ENCODE results near the gene FRMPD1. TPM values are rescaled to one million over a fixed set of nuclear protein-coding genes. Genes with fewer than 3 reads are reported as not detected.

Gene FRMPD1
- total and polyA plus RNA-seq, 11 donors = 0.03 to 1.9 (median 0.75) TPM

DNA sequence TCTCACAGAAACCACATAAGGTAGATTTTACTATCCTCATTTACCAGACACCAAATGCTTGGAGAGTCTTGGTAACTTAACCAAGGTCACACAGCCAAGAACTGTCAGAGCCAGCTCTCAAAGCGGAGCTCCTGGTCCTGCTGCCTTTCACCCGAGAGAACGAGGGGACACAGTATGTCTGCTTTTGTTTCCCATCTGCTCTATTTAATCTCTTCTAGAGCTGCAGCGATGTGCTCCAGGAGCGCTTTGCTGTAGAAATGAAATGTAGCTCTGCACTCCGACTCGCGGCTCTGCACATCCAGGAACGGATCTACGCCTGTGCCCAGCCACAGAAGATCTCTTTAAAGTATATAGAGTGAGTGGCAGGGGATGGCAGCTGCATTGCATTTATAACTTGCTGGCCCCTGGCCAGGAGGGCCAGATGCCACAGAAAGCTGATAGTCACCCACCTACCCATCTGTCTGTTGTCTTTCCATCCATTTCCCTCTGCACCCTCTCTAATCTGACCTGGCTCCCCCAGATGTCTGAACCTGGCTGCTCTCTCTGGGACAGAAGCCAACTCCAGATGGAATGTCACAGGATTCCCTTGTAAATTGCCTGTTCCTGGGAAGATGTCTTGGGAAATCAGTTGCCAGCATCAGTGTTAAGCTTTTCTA, 81.5 kb downstream of the FRMPD1 start:
- H3K9me3 ChIP-seq = no peaks in the 10 kb centered on the region
- DNase-seq (no peak), ATAC-seq (no peak)
- H3K4me3 ChIP-seq = no peak overlapping the region
- peaks cover 0 to 8% (median 0%) of the 10 kb centered on the region in 9 donors for H3K27me3 ChIP-seq
- WGBS, 4 donors = 57 to 77% (median 62%) methylated on average over 10 of the region's 10 CpGs
- no peaks in the 10 kb centered on the region for H3K4me1 ChIP-seq
- H3K27ac ChIP-seq = no peak overlapping the region
- intact Hi-C loops (cut with DNase I) = no loop called here
- no peaks in the 10 kb centered on the region for H3K36me3 ChIP-seq
- no peak for TF ChIP-seq POLR2A (IDR thresholded peaks at IDR 0.05)
- TF ChIP-seq, protein P1, sequence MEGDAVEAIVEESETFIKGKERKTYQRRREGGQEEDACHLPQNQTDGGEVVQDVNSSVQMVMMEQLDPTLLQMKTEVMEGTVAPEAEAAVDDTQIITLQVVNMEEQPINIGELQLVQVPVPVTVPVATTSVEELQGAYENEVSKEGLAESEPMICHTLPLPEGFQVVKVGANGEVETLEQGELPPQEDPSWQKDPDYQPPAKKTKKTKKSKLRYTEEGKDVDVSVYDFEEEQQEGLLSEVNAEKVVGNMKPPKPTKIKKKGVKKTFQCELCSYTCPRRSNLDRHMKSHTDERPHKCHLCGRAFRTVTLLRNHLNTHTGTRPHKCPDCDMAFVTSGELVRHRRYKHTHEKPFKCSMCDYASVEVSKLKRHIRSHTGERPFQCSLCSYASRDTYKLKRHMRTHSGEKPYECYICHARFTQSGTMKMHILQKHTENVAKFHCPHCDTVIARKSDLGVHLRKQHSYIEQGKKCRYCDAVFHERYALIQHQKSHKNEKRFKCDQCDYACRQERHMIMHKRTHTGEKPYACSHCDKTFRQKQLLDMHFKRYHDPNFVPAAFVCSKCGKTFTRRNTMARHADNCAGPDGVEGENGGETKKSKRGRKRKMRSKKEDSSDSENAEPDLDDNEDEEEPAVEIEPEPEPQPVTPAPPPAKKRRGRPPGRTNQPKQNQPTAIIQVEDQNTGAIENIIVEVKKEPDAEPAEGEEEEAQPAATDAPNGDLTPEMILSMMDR (IDR thresholded peaks at IDR 0.05) = no peak

DNA sequence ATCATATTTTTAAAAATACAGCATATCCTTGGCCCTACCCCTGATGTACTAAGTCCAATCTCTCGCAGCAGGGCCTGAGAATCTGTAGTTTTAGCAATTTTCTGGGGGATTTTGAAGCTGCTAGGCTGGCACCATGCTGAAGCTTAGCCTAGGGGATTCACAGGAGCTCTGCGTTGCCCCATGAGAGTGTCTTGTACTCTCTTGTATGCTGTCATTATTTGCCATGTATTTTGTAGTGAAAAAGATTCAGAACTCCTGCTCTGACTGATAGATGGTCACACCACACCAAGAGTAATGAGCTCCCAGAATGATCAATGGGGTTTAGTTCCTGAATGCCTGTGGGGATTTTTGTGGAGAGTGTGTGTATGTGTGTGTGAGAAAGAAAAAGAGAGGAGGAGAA, 82.2 kb downstream of the FRMPD1 start:
- no peak overlapping the region for H3K4me3 ChIP-seq
- intact Hi-C loops (cut with DNase I) = no loop called here
- no peak overlapping the region for H3K27ac ChIP-seq
- peaks cover 0 to 5% (median 0%) of the 10 kb centered on the region in 9 donors for H3K27me3 ChIP-seq
- no peaks in the 10 kb centered on the region for H3K9me3 ChIP-seq
- H3K4me1 ChIP-seq = no peaks in the 10 kb centered on the region
- TF ChIP-seq POLR2A (IDR thresholded peaks at IDR 0.05) = no peak
- TF ChIP-seq, protein P1 (IDR thresholded peaks at IDR 0.05) = no peak
- DNase-seq = no peak
- ATAC-seq = no peak
- 36 to 84% (median 78%) methylated on average over 2 of the region's 2 CpGs for WGBS, 4 donors
- H3K36me3 ChIP-seq = no peaks in the 10 kb centered on the region

DNA sequence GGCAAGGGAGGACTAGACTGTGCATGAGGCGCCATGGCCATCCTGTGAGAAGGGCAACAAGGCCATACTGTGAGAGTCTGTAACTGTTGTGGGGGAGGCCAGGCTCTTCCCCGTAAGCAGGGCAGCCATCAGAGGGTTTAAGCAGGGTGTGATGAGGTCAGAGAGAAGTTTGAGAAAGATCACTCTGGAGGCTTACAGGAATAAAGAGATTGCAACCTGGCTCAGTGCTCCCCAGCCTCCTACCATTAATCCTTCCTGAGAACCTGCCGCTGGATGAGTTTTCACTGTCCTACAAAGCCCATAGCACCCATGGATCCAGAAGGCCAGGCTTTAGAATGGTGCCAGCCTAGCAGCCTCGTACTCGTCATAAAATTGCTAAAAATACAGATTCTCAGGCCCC, 88.5 kb downstream of the FRMPD1 start:
- 82 to 92% (median 89%) methylated on average over 5 of the region's 5 CpGs for WGBS, 4 donors
- ATAC-seq (no peak), DNase-seq (no peak)
- intact Hi-C loops (cut with DNase I) = no loop called here
- Histone ChIP-seq H3K27me3 (no peaks in the 10 kb centered on the region), H3K4me3 (no peak overlapping the region), H3K4me1 (no peaks in the 10 kb centered on the region), H3K36me3 (no peaks in the 10 kb centered on the region), H3K27ac (no peak overlapping the region), H3K9me3 (no peaks in the 10 kb centered on the region)
- TF ChIP-seq, protein P1 (IDR thresholded peaks at IDR 0.05) = no peak

DNA sequence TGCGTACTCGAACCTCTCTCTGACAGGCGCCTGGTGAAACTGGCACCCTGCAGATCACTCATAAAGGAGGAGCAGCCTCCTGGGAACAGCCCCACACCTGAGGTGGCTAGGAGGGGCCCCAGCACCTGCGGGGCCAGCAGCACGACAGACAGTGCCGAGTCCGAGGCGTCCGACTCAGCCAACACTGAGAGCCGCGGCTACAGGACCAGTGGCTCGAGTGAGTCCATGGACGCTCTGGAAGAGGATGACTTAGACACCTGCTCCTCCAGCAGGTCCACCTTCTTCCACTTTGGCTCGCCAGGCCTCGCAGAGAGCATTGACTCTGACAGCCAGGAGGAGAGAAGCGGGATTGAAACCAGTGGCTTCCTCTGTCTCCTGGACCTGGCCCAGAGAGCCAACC, 89.4 kb downstream of the FRMPD1 start:
- intact Hi-C loops (cut with DNase I) = loop anchor here in 6 of 10 donors (10.0 kb wide), 7 partner anchors 145 to 665 kb away; partner anchors contain the start of genes TOMM5 (in 2 of the 6) and POLR1E (in 1 of the 6)
- H3K36me3 ChIP-seq = no peaks in the 10 kb centered on the region
- DNase-seq (no peak), ATAC-seq (no peak)
- H3K27me3 ChIP-seq = no peaks in the 10 kb centered on the region
- no peak for TF ChIP-seq POLR2A (IDR thresholded peaks at IDR 0.05)
- TF ChIP-seq, protein P1 (IDR thresholded peaks at IDR 0.05) = no peak
- H3K27ac ChIP-seq = no peak overlapping the region
- H3K9me3 ChIP-seq = no peaks in the 10 kb centered on the region
- H3K4me3 ChIP-seq = no peak overlapping the region
- WGBS, 4 donors = 90 to 95% (median 93%) methylated on average over 14 to 16 of the region's 16 CpGs; no CpG with 5 or more reads in 1 of the 4 donors
- H3K4me1 ChIP-seq = no peaks in the 10 kb centered on the region

Measured in heart left ventricle (tissue), 16 donors.